Hematopoietic multipotent progenitor cell treated with erythropoietin and hydrocortisone succinate and interleukin-3 and kit ligand, for 6 days (in vitro differentiated cells): ENCODE measurements around the gene SYPL2.
"Not testable (repeated sequence)": the region's sequence is repeated elsewhere in the genome, so short reads cannot be mapped to it uniquely, and the experiment has no call there.

Experiments
- DNase-seq: peaks from one replicate; pipeline ENCODE4 v3.0.0-alpha.2; 2015

SYPL2 gene

DNA sequence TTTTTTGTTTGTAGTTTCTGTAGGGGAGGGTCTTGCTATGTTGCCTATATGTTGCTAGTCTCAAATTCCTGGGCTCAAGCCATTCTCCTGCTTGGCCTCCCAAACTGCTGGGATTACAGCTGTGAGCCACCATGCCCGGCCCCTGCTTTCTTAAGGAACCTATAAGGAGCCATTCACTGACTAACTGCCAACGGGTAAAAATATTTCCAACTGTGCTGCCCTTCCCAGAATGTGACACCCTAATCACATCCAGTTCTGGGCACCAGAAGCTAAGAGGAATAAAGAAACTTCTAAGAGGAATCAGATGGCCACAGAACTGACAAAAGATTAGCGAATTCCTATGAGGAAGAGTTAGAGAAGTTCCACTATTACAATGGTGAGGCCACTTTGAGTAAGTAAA is 6.4 kb downstream of the SYPL2 start:
- DNase-seq: no peak

- DNase-seq: not testable (repeated sequence)
Observed at GRCh38 chr1:109473284-109474057, 7.1 kb downstream of the SYPL2 start.

- peak; percentile 60 for DNase-seq
Observed at GRCh38 chr1:109474697-109475096, 8.4 kb downstream of the SYPL2 start.

GRCh38 chr1:109475261-109475660 is 8.9 kb downstream of the SYPL2 start:
- DNase-seq: no peak

- no peak for DNase-seq
Observed at GRCh38 chr1:109476825-109477224, 10.5 kb downstream of the SYPL2 start.

GRCh38 chr1:109477821-109478220 is 11.5 kb downstream of the SYPL2 start:
- peak; percentile 32 for DNase-seq

GRCh38 chr1:109478806-109479205 is 12.5 kb downstream of the SYPL2 start:
- peak; percentile 56 for DNase-seq

DNA sequence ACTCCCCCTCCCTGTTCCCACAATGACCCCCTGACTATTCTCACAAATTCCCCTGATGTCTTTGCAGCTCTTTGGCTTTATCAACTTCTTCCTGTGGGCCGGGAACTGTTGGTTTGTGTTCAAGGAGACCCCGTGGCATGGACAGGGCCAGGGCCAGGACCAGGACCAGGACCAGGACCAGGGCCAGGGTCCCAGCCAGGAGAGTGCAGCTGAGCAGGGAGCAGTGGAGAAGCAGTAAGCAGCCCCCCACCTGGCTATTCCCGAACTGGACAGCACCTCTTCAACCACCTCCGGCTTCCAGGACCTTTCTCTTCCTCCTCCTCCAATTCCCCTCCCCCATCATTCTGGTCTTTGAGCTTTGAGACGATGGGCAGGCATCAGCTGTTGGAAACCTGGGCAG is 13.0 kb downstream of the SYPL2 start:
- no peak for DNase-seq

DNA sequence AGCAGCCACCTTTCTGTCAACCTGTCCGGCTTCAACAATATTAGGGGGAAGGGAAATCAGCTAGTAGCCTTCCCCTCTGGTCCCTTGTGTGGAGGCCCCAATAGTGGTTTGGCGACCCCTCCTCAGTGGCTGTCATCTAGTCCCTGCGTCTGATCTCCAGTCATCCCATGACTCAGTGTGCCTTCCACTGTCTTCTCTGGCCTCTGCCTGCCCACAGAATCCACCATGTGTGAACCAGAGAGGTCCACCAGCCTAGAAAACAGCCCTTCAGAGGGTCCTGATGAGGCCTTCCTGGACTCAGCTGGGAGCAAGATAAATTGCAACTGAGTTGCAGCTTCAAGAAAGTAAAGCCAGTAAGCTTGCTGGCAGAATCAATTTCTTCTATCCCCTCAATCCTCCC is 13.6 kb downstream of the SYPL2 start:
- no peak for DNase-seq

GRCh38 chr1:109481646-109482045 is 15.3 kb downstream of the SYPL2 start:
- DNase-seq: no peak

GRCh38 chr1:109482242-109482641 is 15.9 kb downstream of the SYPL2 start:
- no peak for DNase-seq

- peak; percentile 22 for DNase-seq
Observed at GRCh38 chr1:109482791-109483671, 16.7 kb downstream of the SYPL2 start.

- peak; percentile 95 for DNase-seq
Observed at GRCh38 chr1:109483672-109484518, 17.5 kb downstream of the SYPL2 start, which contains the start of gene ATXN7L2. Gene ATXN7L2, plus strand, starts transcription at chr1:109483905. Its CDS starts 49 bp downstream, at chr1:109483954.

GRCh38 chr1:109484519-109484975 is 18.2 kb downstream of the SYPL2 start:
- no peak for DNase-seq

DNA sequence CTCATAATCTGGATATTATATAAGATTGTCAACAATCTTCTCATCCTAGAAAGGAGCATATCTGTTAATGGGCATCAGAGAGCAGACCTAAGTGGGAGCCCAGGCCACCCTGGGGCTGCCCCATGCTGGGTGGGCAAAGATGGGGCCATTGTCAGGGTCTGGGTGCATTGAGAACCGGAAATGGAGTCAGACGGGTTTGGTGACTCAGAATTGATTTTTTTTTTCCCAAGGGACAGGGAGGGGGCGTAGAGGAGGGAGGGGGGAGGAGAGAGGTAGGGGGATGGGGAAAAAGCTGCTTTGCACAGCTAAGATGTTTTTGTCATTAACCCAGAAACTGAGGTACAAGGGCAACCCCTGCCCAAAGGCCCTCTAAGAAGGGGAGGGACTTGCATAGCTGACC is 18.7 kb downstream of the SYPL2 start:
- no peak for DNase-seq

DNA sequence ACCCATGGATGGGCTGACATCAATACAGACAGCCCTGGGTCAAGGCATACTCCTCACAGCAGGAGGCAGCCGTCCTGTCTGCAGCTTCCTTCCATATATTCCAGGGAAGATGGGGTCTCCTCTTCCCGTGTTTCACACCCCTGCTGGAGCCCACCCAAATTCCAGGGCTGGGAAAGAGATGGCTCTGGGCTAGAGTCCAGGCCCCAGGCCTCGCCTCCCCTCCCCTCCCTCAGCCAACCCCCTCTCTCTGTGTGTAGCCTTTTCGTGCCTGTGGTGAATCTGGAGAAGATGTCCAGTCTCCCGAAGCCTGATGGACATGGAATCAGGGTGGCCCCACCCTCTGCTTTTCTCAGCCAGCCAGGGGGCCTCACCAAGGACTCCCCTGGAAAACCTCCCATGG is 20.9 kb downstream of the SYPL2 start:
- DNase-seq: no peak

DNA sequence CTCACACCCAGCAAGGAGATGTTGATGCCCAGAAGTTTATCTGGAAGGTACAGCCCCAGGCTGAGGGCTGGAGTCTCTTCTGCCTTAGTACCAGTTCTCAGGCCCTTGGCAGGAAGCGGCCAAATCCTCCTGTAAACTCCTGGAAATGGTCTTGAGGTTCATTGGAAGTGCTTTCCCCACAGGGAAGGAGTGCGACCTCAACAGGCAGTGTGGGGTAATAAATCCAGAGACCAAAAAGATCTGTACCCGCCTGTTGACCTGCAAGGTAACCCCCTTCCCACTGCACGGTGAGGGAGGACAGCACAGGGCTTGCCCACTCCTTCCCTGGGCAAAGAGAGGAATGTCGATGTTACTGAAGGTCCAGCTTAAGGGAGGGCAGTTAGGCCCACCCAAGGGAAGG is 21.9 kb downstream of the SYPL2 start:
- DNase-seq: no peak

DNA sequence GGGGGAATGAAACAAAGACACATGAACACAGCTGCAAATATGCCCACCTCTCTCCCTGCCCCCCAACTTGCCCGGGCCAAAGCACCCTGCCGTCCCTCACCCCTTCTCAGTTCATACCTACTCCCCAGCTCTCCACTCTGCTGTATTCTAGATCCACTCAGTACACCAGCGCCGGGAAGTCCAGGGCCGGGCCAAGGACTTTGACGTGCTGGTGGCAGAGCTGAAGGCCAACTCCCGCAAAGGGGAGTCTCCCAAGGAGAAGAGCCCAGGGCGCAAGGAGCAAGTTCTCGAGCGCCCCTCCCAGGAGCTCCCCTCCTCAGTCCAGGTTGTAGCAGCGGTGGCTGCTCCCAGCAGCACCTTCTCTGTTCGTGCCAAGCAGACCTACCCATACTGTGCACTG is 22.4 kb downstream of the SYPL2 start:
- DNase-seq: no peak

GRCh38 chr1:109490029-109490933 is 23.9 kb downstream of the SYPL2 start:
- DNase-seq: peak; percentile 87

GRCh38 chr1:109490934-109491302 is 24.6 kb downstream of the SYPL2 start:
- no peak for DNase-seq

- DNase-seq: no peak
Observed at GRCh38 chr1:109491372-109491771, 25.0 kb downstream of the SYPL2 start.

- no peak for DNase-seq
Observed at GRCh38 chr1:109492779-109493178, 26.4 kb downstream of the SYPL2 start.
